Smooth muscle cell of the brain vasculature (primary cell): Measurements from ENCODE around the gene MYO1F.
"Not testable (repeated sequence)": the region's sequence is repeated elsewhere in the genome, so short reads cannot be mapped to it uniquely, and the experiment has no call there.

Experiments used
- DNase-seq: peaks from one replicate; pipeline ENCODE4 v3.0.0-alpha.2; 2012; ENCODE audit warnings: low read depth, low spot score

Gene MYO1F

DNA sequence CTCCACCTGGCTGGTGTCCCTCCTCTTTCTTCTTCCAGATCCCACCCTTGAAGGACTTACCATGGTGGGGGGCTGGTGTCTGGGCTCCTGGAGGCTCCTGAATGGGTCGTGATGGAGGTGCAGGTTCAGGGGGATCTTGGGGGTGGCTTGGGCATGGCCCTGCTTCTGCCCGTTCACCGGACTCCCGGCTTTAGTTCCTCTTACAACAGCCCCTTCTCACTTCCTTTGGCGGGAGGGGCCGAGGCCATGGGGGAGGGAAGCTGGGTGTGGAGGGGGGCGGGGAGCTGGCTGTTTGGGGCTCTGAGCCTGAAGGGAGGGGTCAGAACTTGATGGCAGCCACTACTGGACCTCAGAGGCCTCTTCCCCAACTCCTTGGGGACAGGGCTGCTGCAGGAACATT is at the start of gene MYO1F:
MYO1F (minus strand) TSS at position 196 of the 400 bp plus-strand sequence; CDS start at position 63, 133 bp downstream.
- no peak for DNase-seq

- no peak for DNase-seq
Measured at GRCh38 chr19:8626842-8627241, 49.6 kb upstream of the MYO1F start.

DNA sequence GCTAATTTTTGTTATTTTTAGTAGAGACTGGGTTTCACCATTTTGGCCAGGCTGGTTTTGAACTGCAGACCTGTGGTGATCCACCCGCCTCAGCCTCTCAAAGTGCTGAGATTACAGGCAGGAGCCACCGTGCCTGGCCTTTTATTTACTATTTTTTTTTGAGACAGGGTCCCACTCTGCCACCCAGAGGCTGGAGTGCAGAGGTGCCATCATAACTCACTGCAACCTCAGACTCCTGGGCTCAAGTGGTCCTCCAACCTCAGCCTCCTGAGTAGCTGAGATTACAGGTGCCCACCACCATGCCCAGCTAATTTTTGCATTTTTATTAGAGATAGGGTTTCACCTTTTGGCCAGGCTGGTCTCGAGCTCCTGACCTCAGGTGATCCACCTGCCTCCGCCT is 45.6 kb upstream of the MYO1F start:
- DNase-seq: not testable (repeated sequence)

DNA sequence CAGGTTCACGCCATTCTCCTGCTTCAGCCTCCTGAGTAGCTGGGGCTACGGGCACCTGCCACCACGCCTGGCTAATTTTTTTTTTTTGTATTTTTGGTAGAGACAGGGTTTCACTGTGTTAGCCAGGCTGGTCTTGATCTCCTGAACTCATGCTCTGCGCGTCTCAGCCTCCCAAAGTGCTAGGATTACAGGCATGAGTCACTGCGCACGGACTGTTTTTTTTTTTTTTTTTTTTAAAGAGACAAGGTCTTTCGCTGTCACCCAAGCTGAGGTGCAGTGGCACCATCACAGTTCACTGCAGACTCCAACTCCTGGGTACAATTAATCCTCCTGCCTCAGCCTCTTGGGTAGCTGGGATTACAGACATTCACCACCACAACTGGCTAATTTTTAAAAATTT is 41.5 kb upstream of the MYO1F start:
- DNase-seq: no peak

DNA sequence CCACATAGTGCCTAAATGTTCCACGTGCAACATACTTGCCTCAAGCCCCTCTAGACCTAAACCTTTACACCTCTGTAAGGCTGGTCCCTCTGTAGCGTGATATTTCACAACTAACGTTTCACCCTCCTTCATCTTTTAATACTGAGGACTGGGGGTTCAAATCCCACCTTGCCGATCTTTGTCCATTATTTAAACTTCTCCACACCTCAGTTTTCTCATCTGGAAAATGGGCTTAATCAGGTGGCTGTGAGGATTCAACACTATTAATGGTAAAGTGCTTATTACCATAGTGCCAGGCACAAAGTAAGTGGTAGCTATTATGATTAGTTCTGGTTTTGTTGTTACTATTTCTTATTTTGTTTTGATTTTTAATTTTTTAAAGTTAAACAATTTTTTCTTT is 40.7 kb upstream of the MYO1F start:
- DNase-seq: no peak

DNA sequence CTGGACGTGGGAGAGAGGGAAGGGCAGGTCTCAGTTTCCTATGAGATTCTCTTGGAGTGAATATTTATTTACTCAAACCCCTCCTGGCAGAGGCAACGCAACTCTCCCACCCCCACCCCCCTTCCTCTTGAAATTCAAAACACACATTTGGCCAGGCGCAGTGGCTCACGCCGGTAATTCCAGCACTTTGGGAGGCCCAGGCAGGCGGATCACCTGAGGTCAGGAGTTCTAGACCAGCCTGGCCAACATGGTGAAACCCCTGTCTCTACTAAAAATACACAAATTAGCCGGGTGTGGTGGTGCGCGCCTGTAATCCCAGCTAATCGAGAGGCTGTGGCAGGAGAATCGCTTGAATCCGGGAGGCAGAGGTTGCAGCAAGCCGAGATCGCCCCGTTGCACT is 40.1 kb upstream of the MYO1F start:
- DNase-seq: not testable (repeated sequence)

- DNase-seq: no peak
Measured at GRCh38 chr19:8616861-8617260, 39.6 kb upstream of the MYO1F start.

- DNase-seq: no peak
Measured at GRCh38 chr19:8615813-8616596, 38.8 kb upstream of the MYO1F start.

DNA sequence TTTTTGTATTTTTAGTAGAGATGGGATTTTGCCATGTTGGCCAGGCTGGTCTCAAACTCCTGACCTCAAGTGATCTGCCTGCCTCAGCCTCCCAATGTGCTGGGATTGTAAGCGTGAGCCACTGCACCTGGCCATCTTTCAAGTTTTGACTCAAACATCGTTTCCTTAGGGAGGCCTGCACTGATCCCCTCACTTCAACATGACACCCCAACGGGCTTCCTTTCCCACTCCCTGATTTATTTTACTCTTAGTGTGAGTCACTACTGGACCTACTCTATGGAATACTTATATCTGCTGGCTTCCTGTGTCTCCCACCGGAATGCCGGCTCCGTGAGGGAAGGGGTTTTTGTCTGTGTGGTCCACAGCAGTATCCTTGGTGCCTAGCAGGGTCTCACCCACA is 37.8 kb upstream of the MYO1F start:
- DNase-seq: no peak

GRCh38 chr19:8614455-8614854 is 37.2 kb upstream of the MYO1F start:
- no peak for DNase-seq

DNA sequence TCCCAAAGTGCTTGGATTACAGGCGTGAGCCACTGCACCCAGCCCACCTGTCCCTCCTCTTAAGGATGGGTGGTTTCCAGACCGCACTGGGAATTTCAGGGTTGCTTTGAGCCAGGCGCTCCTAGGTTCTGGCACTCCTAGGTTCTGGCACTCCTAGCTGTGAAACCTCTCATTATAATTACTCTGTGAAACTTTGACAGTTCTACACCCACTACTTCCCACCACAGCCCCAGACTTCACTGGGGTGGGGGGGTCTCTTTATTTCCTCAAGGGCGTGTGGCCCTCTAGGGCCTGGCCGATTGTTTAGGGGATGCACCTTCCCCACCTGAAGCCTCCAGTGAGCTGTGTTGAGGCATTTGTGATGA is 35.5 kb upstream of the MYO1F start:
- DNase-seq: no peak

GRCh38 chr19:8611877-8612806 is 34.9 kb upstream of the MYO1F start:
- DNase-seq: peak; percentile 88

DNA sequence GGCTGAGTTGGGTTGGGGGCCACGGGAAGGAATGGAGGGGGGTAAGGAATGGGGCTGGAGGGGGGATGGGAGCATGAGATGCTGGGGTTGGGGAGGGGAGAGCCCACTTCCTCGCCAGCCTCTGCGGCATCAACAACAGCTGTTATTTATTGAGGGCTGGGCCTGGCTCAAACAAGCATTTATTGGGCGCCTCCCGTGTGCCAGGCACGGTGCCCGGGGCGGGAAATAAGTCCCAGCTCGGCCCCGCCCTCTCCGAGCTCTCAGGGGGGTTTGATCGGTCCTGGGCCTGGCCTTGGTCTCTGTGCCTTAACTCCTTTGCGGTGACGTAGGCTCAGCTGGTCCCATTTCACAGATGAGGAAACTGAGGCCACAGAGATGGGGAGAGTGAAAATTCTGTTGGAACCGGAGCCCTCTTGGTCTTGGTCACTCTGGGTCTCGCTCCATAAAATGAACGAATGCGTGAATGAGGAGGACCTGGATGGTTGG is 34.2 kb upstream of the MYO1F start:
- DNase-seq: no peak

- DNase-seq: no peak
Measured at GRCh38 chr19:8610936-8611300, 33.7 kb upstream of the MYO1F start.

DNA sequence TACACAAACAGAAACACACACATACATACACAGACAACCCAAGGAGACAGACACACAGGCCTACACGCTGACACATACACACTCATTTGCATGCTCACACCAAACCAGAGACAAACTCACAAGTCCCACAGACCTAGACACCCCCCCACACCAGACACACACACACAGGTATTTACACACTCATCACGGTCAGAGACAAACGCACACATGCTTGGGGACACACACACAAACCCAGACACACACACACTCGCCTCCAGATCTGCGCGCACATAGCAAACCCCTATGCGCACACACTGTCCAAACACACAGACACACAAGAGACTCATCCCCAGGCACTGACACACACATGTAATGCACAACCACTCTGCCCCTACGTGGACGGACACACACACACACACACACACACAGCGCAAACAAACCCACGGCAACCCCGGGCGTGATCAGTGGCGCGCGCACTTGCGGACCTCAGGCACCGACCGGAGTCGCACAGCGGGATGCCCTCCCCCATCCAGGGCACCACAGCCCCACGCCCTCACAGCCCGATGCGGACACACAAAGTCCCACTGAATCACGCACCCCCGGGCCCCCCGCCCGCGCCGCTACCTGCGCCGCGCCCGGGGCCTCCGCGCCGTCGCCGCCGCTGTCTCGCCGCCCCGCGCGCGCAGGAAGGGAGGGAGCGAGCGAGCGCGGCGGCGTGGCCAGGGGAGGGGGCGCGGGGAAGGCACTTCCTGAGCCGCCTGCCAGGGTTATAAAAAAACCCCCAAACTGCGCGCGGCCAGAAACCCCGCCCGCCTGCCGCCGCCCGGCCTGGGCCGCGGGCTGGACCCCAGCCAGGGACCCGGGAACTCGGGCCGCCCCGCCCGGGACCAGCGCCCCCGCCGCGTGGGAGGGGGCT is 33.0 kb upstream of the MYO1F start, which contains the start of gene ADAMTS10:
ADAMTS10 (minus strand) TSS at position 675 of the 895 bp plus-strand sequence. CDS start 5,005 bp downstream, outside the sequence.
- no peak for DNase-seq

GRCh38 chr19:8609279-8610040 is 32.2 kb upstream of the MYO1F start:
- DNase-seq: no peak

DNA sequence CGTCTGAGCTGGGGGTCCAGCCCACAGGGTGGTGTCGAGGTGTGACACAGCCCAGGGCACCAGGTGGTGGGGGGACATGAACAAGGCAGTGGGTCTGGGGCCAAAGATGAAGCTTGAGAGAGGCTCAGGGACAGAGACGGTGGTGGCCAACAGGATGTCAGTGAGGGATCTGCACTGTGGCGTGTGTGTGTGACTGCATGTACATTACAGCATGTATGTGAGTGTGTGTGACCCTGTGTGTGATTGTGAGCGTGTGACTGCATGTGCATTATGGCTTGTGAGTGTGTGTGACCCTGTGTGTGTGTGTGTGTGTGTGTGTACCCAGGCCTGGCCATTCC is 31.7 kb upstream of the MYO1F start:
- no peak for DNase-seq

DNA sequence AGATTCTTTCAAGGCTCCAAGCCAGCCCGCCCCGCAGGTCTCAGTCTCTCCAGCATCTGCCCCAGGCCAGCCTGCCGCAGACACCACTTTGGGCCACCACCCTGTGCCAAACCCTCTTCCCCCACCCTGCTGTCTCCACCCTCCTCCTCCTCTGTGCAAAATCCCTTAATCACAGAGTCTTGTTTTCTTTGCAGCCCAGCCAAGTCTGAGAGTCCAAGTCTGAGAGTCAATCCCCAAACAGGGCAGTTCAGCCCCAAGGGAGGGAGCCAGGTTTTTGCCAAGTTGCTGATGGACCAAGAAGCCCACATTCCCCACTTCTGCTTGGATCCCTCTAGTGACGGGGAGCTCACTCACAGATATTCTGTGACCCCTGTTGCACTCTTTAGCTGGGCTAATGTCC is 30.1 kb upstream of the MYO1F start:
- DNase-seq: no peak

- DNase-seq: no peak
Measured at GRCh38 chr19:8605514-8605913, 28.3 kb upstream of the MYO1F start.

DNA sequence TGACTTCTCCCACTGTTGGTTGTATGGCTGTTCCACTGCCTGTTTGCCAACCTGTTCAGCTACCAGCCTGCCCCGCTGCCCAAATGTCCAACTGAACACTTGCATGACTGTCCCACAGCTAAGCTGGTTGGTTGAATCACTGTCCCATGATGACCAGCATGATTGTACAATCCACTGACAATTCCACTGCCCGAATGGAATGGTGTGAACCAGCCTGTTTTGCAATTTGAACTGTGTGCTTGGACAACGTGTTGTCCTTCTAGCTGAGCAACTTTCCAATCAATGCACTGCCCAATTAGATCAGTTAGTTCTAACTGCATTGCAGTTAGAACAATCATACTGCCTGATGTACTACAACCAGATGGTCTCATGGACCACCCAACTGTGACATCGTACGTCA is 24.6 kb upstream of the MYO1F start:
- no peak for DNase-seq

DNA sequence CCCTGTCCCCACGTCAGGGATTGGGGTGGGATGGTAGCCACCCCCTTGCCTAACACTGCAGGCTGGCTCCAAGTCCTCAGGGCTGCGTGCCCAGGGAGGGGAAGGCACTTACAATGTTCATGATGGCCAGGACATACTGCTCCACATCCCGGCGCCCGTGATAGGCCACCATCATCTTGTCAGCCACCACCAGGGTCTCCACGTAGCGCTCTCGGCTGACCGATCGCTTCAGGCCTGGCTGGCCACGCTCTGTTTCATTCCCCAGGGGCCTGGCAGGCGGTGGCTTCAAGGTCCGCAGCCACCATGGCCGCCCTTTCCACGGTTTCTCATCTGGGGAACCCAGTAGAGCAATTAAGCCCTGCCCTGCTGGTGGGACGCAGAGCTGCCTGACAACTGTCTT is 23.6 kb upstream of the MYO1F start:
- no peak for DNase-seq
